Trophoblast cell (in vitro differentiated cells and primary cell): ENCODE results near the gene GSG1L.

ENCODE experiments used
- DNase-seq, 2 donors: peaks; one replicate each; pipeline ENCODE4 v3.0.0-alpha.2; 2016
- H2AFZ ChIP-seq: 2 replicates; pipeline ENCODE4 v1.6.1; 2013; ENCODE audit warnings: low read length, moderate library complexity, mild to moderate bottlenecking; ENCODE audit not compliant: insufficient read depth, poor library complexity
- H2AK5ac ChIP-seq: 2 replicates; pipeline ENCODE4 v1.6.1; 2013; ENCODE audit warnings: mild to moderate bottlenecking, low read length
- H2BK120ac ChIP-seq: 2 replicates; pipeline ENCODE4 v1.6.1; 2013; ENCODE audit warnings: low read length, mild to moderate bottlenecking, moderate library complexity; ENCODE audit not compliant: insufficient read depth, poor library complexity
- H2BK12ac ChIP-seq: 2 replicates; pipeline ENCODE4 v1.6.1; 2013; ENCODE audit warnings: mild to moderate bottlenecking, low read length, moderate library complexity
- H2BK5ac ChIP-seq: 2 replicates; pipeline ENCODE4 v1.6.1; 2013; ENCODE audit warnings: low read length, low read depth, moderate library complexity, mild to moderate bottlenecking; ENCODE audit not compliant: poor library complexity
- H3K14ac ChIP-seq: 2 replicates; pipeline ENCODE4 v1.6.1; 2013; ENCODE audit warnings: mild to moderate bottlenecking, low read length
- H3K18ac ChIP-seq: 2 replicates; pipeline ENCODE4 v1.6.1; 2013; ENCODE audit warnings: mild to moderate bottlenecking, low read length
- H3K23ac ChIP-seq: 2 replicates; pipeline ENCODE4 v1.6.1; 2013; ENCODE audit warnings: low read length
- H3K27ac ChIP-seq: 2 replicates; pipeline ENCODE4 v1.5.1; 2013; ENCODE audit warnings: low read depth, mild to moderate bottlenecking, inconsistent platforms, low read length, moderate library complexity
- H3K27me3 ChIP-seq: 2 replicates; pipeline ENCODE4 v1.6.1; 2013; ENCODE audit warnings: inconsistent platforms, mild to moderate bottlenecking, low read length, moderate library complexity; ENCODE audit not compliant: insufficient read depth
- H3K36me3 ChIP-seq, 2 experiments: 1 replicate in 1 of 2; 2 replicates in 1 of 2; pipeline ENCODE4 v1.6.1; 2013; ENCODE audit warnings: low read length in 2 of 2, mild to moderate bottlenecking in 2 of 2, moderate library complexity in 1 of 2; ENCODE audit not compliant: insufficient read depth in 2 of 2, control insufficient read depth in 1 of 2
- H3K4ac ChIP-seq: 2 replicates; pipeline ENCODE4 v1.6.1; 2013; ENCODE audit warnings: low read depth, mild to moderate bottlenecking, low read length, moderate library complexity
- H3K4me1 ChIP-seq, 2 experiments: 1 replicate in 1 of 2; 2 replicates in 1 of 2; pipeline ENCODE4 v1.6.1; 2013; ENCODE audit warnings: low read length in 2 of 2, mild to moderate bottlenecking in 2 of 2, moderate library complexity in 1 of 2; ENCODE audit not compliant: insufficient read depth in 2 of 2, control insufficient read depth in 1 of 2
- H3K4me2 ChIP-seq: 2 replicates; pipeline ENCODE4 v1.6.1; 2013; ENCODE audit warnings: inconsistent platforms, mild to moderate bottlenecking, low read length, moderate library complexity
- H3K4me3 ChIP-seq: 2 replicates; pipeline ENCODE4 v1.5.1; 2013; ENCODE audit warnings: mild to moderate bottlenecking, low read depth, low read length, inconsistent platforms
- H3K79me1 ChIP-seq: one replicate; pipeline ENCODE4 v1.6.1; 2013; ENCODE audit warnings: low read length
- H3K79me2 ChIP-seq: 2 replicates; pipeline ENCODE4 v1.6.1; 2013; ENCODE audit warnings: low read length, mild to moderate bottlenecking; ENCODE audit not compliant: control insufficient read depth, insufficient read depth, poor library complexity
- H3K9ac ChIP-seq: 2 replicates; pipeline ENCODE4 v1.6.1; 2013; ENCODE audit warnings: mild to moderate bottlenecking, low read length
- H3K9me3 ChIP-seq: 2 replicates; pipeline ENCODE4 v1.6.1; 2013; ENCODE audit warnings: low read depth, mild to moderate bottlenecking, control low read depth, inconsistent platforms, low read length; ENCODE audit not compliant: insufficient read depth
- H4K12ac ChIP-seq: 2 replicates; pipeline ENCODE4 v1.6.1; 2013; ENCODE audit warnings: low read depth, mild to moderate bottlenecking, low read length, moderate library complexity
- H4K8ac ChIP-seq: 2 replicates; pipeline ENCODE4 v1.6.1; 2013; ENCODE audit warnings: low read depth, mild to moderate bottlenecking, low read length, moderate library complexity
- H4K91ac ChIP-seq: one replicate; pipeline ENCODE4 v1.6.1; 2013; ENCODE audit warnings: low read depth, mild to moderate bottlenecking, low read length, moderate library complexity
- WGBS: extraction: QIAGEN DNeasy Blood & Tissue Kit; methylation state at CpG from one replicate; pipeline ENCODE4 v1.1.7; 2013; ENCODE audit warnings: missing lambda C conversion rate; ENCODE audit not compliant: insufficient read length, insufficient coverage; ENCODE audit errors: extremely low coverage; 5-methylcytosine and 5-hydroxymethylcytosine counted together

GSG1L gene

DNA sequence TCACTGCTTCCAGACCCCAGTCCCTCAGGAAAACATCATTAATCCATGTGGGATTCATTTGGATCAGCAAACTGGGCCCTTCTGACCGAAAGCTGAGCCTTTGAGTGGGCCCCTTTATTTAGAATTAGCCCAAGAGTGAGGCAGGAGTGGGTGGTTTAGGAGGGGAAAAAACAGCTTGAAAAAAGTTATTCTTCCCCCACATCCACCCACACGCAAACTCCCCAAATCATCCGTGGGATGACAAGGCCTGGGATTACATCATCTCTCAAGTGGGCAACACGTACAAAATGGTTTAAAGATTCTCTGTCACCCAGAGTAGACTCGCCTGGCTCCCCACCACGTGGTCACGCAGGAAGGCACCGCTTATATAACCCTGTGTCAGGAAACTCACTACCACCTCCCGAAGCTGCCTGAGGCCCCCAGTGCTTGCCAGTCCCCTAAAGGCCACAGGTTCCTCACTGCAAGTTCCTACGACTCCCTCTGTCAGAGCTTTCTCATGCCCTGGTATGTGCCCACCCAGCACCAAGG, 27.6 kb downstream of the GSG1L start:
- no peaks in the 10 kb centered on the region for H3K79me1 ChIP-seq
- no peak overlapping the region for H3K23ac ChIP-seq
- H3K79me2 ChIP-seq: no peaks in the 10 kb centered on the region
- no peak overlapping the region for H3K18ac ChIP-seq
- H3K14ac ChIP-seq: no peak overlapping the region
- H4K91ac ChIP-seq: no peak overlapping the region
- no peak for DNase-seq
- H2AK5ac ChIP-seq: no peak overlapping the region
- H2BK5ac ChIP-seq: no peak overlapping the region
- no peak overlapping the region for H2AFZ ChIP-seq
- H3K27ac ChIP-seq: no peak overlapping the region
- H3K4me2 ChIP-seq: no peak overlapping the region
- no peaks in the 10 kb centered on the region for H3K4me1 ChIP-seq
- no peaks in the 10 kb centered on the region for H3K36me3 ChIP-seq
- no peak overlapping the region for H4K12ac ChIP-seq
- no peaks in the 10 kb centered on the region for H3K27me3 ChIP-seq
- WGBS: no CpG with 5 or more reads among the region's 10 CpGs
- H2BK12ac ChIP-seq: no peak overlapping the region
- H3K4me3 ChIP-seq: no peak overlapping the region
- H3K9me3 ChIP-seq: peaks cover 3% of the 10 kb centered on the region
- no peak overlapping the region for H2BK120ac ChIP-seq
- no peak overlapping the region for H3K4ac ChIP-seq
- no peak overlapping the region for H3K9ac ChIP-seq
- no peak overlapping the region for H4K8ac ChIP-seq

- no peak overlapping the region for H4K12ac ChIP-seq
- no peak overlapping the region for H3K4ac ChIP-seq
- H3K27ac ChIP-seq: no peak overlapping the region
- DNase-seq: no peak
- H2BK120ac ChIP-seq: no peak overlapping the region
- WGBS: 100% methylated on average over 1 of the region's 4 CpGs
- no peak overlapping the region for H3K14ac ChIP-seq
- H3K79me2 ChIP-seq: no peaks in the 10 kb centered on the region
- H3K4me1 ChIP-seq: no peaks in the 10 kb centered on the region
- no peaks in the 10 kb centered on the region for H3K27me3 ChIP-seq
- H2BK12ac ChIP-seq: no peak overlapping the region
- H3K18ac ChIP-seq: no peak overlapping the region
- H2AK5ac ChIP-seq: no peak overlapping the region
- H3K9me3 ChIP-seq: no peaks in the 10 kb centered on the region
- H3K4me2 ChIP-seq: no peak overlapping the region
- H4K8ac ChIP-seq: no peak overlapping the region
- no peak overlapping the region for H2AFZ ChIP-seq
- no peaks in the 10 kb centered on the region for H3K36me3 ChIP-seq
- H3K23ac ChIP-seq: no peak overlapping the region
- H2BK5ac ChIP-seq: no peak overlapping the region
- no peak overlapping the region for H4K91ac ChIP-seq
- no peaks in the 10 kb centered on the region for H3K79me1 ChIP-seq
- H3K4me3 ChIP-seq: no peak overlapping the region
- H3K9ac ChIP-seq: no peak overlapping the region
Measured at GRCh38 chr16:28033870-28034269, 29.6 kb downstream of the GSG1L start.

DNA sequence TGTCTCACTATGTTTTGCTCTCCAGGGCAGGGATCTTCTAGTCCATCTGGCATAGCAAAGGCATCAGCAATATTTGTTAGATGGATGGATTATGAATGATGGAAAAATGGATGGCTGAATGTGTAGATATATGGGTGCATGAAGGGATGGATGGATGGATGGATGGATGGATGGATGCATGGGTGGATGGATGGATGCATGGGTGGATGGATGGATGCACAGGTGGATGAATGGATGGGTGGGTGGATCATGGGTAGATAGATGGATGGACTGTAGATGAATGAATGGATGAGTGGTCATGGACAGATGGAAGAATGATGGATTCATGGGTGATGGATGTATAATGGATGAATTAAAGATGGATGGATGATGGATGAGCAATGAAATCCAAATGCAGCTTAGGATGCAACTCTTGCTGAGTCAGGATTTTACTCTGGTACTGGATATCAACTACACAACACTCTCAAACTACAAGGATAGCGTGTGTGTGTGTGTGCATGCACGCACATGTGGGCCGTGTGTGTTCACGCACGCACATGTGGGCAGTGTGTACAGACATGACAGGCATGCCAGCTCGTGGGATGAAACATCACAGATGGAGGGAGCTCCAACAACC, 34.0 kb downstream of the GSG1L start:
- no peak overlapping the region for H3K18ac ChIP-seq
- no peak overlapping the region for H3K23ac ChIP-seq
- H3K36me3 ChIP-seq: no peaks in the 10 kb centered on the region
- no peak overlapping the region for H2BK12ac ChIP-seq
- no peaks in the 10 kb centered on the region for H3K27me3 ChIP-seq
- H2BK120ac ChIP-seq: no peak overlapping the region
- DNase-seq: no peak
- no peak overlapping the region for H4K91ac ChIP-seq
- H3K27ac ChIP-seq: no peak overlapping the region
- no peak overlapping the region for H2BK5ac ChIP-seq
- peaks cover 5% of the 10 kb centered on the region for H3K9me3 ChIP-seq
- no peaks in the 10 kb centered on the region for H3K79me2 ChIP-seq
- H2AFZ ChIP-seq: no peak overlapping the region
- WGBS: no CpG with 5 or more reads among the region's 6 CpGs
- no peak overlapping the region for H3K4me2 ChIP-seq
- H3K9ac ChIP-seq: no peak overlapping the region
- no peaks in the 10 kb centered on the region for H3K79me1 ChIP-seq
- no peak overlapping the region for H3K4ac ChIP-seq
- H3K4me1 ChIP-seq: no peaks in the 10 kb centered on the region
- no peak overlapping the region for H4K8ac ChIP-seq
- H4K12ac ChIP-seq: no peak overlapping the region
- no peak overlapping the region for H3K14ac ChIP-seq
- no peak overlapping the region for H2AK5ac ChIP-seq
- H3K4me3 ChIP-seq: no peak overlapping the region

DNA sequence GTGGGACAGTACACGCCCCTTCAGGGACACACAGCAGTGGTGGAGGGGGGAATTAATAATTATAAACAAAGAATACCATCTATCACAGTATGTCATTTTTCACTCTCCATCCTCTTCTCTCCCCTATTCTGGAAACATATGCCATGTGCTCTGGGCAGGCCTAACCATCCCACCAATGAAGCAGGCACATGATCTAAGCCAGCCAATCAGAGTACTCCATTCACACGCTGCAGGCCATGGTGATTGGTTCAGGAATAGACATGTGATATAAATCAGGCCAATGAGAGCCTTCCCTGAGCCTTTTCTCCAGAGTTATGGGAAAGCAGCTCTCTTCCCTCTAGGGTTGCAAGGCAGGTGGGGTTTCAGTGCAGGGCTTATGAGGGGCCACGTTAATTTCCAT, 36.5 kb downstream of the GSG1L start:
- no peak for DNase-seq
- Histone ChIP-seq H2BK120ac (no peak overlapping the region), H3K27me3 (no peaks in the 10 kb centered on the region), H2BK5ac (no peak overlapping the region), H3K4ac (no peak overlapping the region), H2AK5ac (no peak overlapping the region), H3K4me3 (no peak overlapping the region), H3K14ac (no peak overlapping the region), H3K4me1 (no peaks in the 10 kb centered on the region), H3K4me2 (no peak overlapping the region), H4K91ac (no peak overlapping the region), H4K12ac (no peak overlapping the region), H3K9me3 (peaks cover 5% of the 10 kb centered on the region), H4K8ac (no peak overlapping the region), H3K27ac (no peak overlapping the region), H3K9ac (no peak overlapping the region), H3K36me3 (no peaks in the 10 kb centered on the region), H2BK12ac (no peak overlapping the region), H3K23ac (no peak overlapping the region), H3K18ac (no peak overlapping the region), H3K79me1 (no peaks in the 10 kb centered on the region), H2AFZ (no peak overlapping the region), H3K79me2 (no peaks in the 10 kb centered on the region)
- WGBS: no CpG with 5 or more reads among the region's 3 CpGs
